ENCODE measurements around the gene EHD1.

Gene EHD1

GRCh38 chr11:64888729-64889511 is 10.5 kb upstream of the EHD1 start:
- no peak for DNase-seq

DNA sequence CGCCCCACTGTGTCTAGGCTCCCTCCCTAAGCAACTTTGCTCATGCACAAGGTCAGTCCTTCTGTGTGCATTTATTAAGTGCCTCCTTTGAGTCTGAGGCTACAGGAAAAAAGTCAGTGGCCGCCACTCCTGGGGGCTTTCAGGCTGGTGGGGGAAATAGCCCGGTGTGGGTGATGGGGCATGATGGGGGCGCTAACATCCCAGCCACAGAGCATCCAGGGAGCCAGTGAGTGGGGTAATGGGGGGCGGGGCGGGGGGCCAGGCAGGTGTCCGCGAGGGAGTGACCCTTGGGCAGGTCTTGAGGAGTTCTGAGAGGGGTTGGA is 9.9 kb upstream of the EHD1 start:
- DNase-seq, result no peak

- peak; percentile 84 for DNase-seq
Observed at GRCh38 chr11:64887757-64888405, 9.5 kb upstream of the EHD1 start.

DNA sequence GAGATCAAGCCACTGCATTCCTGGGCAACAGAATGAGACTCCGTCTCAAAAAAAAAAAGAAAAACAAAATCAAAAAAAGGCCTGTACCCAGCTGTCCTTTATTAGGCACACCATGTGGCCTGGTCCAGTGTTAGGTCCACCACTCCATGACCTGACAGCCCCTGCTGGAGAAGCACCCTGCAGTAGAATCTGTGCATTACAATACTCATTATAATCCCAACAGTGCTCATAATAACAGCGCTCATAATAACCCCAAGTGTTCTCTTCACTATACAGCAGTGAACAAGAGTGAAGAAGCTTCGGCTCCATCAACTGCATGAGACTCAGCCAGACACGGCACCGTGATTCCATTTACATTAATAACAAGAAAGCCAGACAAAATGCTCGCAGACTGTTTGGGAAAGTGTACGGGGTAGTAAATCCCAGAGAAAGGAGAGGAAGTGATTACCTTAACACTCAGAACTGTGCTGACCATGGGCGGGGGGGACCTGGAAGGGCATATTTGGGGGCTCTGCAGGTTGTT is 8.9 kb upstream of the EHD1 start:
- DNase-seq, result no peak

- peak; percentile 61 for DNase-seq
Observed at GRCh38 chr11:64885367-64886286, 7.2 kb upstream of the EHD1 start.

- no peak for DNase-seq
Observed at GRCh38 chr11:64884019-64884418, 5.6 kb upstream of the EHD1 start.

- no peak for DNase-seq
Observed at GRCh38 chr11:64883575-64883974, 5.2 kb upstream of the EHD1 start.

DNA sequence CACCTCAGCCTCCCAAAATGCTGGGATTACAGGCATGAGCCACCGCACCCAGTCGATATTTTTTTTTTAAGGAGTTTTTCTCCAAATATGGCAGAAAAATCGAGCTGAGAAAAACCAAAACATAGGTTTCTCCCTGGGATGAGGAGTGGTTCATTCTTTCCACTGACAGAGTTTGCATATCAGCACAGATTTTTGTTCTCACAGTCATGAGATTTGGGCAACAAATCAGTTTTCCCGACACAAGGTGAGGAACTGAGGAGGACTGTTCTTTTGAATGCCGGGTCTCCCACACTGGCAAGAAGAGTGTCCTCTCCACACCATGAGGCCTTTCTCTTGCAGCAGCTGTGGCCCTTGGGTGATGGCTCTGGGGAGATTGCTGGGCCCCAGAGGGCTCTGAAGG is 3.8 kb upstream of the EHD1 start:
- DNase-seq, result no peak

DNA sequence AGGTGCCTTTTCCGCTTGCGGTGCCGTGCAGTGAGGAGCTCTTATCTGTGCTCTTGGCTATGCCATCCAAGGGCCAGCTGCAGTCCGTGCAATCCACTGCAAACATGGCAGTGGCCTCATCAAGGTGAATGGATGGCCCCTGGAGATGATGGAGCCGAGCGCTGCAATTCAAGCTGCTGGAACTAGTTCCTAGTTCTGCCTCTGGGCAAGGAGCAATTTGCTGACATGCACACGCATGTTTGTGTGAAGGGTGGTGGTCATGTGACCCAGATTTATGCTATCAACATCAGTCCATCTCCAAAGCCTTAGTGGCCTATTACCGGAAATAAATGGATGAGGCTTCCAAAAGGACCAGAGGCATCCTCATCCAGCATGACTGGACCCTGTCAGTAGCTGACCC is 3.1 kb upstream of the EHD1 start:
- no peak for DNase-seq

DNA sequence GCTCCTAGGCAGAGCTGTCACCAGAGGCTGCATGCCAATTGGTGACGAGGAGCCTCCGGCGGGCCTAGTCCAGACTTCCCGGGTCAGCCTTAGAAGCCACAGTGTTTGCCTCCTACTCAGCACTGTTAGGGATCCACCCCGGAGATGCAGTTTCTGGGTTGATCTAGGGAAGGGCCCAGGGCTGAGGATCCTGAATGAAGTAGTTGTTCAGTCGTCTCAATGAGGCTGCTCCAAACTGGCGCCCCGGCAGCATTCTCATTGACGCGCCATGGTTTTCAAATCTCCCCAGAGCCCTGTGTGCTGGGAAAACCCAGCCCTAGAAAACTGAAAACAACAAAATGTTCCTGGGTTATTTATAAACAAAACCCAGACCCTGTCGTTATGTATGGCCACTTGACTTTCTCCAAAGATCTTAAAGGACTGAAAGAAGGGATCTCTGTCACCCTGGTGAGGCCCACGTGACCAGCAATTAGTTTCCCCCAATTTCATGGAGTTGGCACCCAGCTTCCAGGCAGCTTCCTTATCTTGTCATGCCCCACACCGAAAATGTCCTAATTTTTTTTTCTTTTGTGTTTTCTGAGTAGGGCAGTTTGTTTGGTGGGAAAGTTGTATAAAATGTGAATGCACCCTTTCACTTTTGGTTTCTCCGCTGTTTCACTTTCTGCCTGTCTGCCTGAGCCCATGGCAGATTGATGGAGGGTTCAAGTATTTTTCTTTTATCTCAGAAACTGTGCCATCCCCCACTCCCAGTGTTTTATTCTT is 2.0 kb upstream of the EHD1 start:
- peak; percentile 69 for DNase-seq

DNA sequence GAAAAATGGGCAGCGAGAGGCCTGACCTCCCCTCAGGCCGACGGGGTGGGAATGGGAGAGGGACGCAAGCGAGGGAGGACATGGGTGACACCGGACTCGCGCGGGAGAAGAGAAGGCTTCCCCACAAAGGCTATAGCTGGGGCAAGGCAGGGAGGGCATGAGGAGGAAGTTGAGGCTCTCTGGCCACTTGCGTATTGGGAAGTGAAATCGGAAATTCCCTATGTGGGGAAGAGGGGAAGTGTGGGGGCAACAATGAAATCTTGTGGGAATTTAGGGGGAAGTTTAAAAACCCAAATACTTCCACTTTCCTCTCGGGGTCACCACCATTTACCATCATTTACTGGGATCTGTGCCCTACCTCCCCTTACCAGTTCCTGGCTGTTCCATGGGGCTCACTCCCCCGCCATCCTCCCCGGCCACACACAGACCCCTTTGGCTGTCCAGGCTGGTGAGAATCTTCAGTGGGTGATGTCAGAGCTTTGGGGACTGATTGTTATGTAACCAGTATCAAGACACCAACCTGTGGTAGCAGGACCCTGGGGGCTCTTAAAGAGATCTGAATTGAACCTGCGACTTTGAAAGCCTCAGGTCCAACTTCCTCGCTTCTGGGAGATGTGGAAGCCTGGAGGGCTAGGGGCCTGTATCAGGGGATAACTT is 951 bp upstream of the EHD1 start:
- DNase-seq, result peak; percentile 41

DNA sequence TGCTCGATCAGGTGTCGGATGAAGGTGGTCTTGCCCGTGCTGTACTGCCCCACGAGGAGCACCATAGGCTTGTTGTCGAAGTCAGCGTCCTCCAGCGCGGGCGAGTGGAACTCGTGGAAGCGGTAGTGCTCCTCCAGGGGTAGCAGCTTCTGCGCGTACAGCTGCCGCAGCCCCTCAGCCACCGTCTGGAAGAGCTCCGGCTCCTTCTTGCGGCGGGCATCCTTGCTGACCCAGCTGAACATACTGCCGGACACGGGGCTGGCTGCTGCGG is 263 bp downstream of the EHD1 start:
- DNase-seq, result no peak

GRCh38 chr11:64877390-64878222 is 815 bp downstream of the EHD1 start:
- no peak for DNase-seq

DNA sequence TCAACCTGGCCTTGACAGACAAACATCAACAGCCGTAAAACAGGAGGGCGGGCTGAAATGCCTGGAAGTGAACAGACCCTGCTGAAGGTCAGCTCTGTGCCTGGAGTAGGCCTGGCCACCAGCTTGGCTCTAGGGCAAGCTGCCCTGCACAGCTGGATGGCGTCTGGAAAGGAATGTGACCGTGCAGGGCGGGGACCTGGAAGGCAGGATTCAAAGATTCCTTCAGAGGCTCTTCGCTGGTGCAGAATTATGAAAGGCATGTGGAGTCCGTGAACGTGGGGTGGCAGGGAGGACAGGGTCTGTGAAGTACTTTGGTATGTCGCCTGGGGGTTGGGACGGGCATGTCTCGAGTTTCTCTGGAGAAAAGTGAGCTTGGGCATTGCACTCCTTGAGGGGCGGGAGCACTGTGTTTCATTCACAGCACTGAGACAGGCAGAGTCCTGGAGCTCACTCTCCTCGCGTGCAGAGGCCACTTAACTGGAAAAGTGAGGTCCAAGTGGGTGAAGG is 1.5 kb downstream of the EHD1 start:
- no peak for DNase-seq

DNA sequence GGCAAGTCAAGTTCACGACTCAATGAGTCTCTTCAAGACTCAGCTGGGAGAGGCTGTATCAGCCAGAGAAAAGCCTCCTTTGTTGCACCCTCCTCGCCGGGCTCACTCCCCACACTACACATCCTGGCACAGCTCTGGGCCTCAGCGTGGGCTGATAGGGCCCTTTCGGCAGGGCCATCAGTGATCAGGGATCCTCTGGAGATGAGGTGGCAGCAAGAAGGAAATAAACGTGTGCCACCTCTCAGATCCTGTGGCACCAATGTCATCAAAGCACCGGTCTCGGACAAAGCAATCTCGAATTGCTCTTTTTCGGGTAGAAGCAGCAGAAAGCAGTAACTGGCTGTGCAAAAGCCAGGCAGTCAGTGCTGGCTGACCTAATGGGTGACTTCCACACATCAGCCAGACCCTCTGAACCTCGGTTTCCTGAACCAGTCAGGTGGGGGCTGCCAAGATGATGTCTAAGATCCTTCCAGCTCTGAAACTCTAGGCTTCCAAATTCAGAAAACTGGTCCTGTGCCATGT is 2.1 kb downstream of the EHD1 start:
- no peak for DNase-seq

- DNase-seq, result no peak
Observed at GRCh38 chr11:64875369-64876228, 2.8 kb downstream of the EHD1 start.

DNA sequence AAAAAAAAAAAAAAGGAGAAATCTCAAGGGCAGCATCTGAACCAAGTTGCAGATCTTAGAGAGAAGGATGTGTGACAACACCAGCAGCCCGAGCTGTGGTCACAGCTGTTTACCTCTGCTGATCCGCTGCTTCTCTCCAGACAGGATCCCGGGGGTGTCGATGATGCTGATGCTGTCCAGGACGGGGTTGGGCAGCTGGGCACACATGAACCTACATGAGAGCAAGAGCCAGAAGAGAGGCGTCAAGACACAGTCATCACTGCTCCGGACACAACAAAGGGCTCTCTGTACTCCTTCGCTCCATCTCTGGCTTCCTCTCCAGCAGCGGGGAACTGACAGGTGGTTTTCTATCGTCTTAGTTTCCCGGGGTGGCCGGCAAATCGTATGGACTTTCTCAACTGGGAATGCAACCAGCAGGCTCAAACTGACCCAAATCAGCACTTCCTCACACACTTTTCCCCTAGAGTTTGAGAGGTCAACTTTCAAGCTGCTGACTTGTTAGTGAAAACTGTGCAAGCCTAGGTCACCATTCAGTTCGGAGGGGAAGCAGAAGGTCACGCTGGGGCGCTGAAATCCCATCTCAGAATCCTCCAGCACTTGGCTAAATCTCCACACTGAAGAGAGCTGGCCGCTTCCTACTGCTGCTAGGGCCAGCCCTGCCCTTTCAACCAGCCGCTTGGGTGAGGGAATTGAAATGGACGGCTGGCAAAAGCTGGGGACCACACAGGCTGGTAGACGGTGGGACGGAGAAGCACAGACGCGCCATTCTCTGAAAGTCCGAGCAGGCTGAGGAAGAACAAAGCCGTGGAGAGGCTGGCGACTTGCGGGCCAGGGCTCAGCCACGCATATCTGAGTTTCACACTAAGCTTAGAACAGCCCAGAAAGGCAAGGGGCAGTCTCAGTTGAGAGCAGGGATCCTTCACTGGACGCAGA is 3.8 kb downstream of the EHD1 start:
- peak; percentile 65 for DNase-seq

GRCh38 chr11:64872790-64873488 is 5.5 kb downstream of the EHD1 start:
- no peak for DNase-seq

Measured in CD4-positive, alpha-beta T cell treated with Interleukin-17A for 1 hour (primary cell).